HG03354 (cell line): ENCODE measurements around the gene SIRT6.
"Not testable (repeated sequence)": the region's sequence is repeated elsewhere in the genome, so short reads cannot be mapped to it uniquely, and the experiment has no call there.

ENCODE experiments used
- ATAC-seq: cut with Tn5 transposase; IDR thresholded peaks from one replicate; pipeline ENCODE4 v1.9.1; 2021; ENCODE audit warnings: mild to moderate bottlenecking; ENCODE audit not compliant: unreplicated experiment, poor library complexity, severe bottlenecking

Gene SIRT6

GRCh38 chr19:4140237-4140711, 42.1 kb downstream of the SIRT6 start:
- ATAC-seq: no peak

- no peak for ATAC-seq
These were observed 42.6 kb downstream of the SIRT6 start for GRCh38 chr19:4139614-4140236.

GRCh38 chr19:4138445-4138844, 43.9 kb downstream of the SIRT6 start:
- ATAC-seq: no peak

GRCh38 chr19:4136680-4137088, 45.7 kb downstream of the SIRT6 start:
- no peak for ATAC-seq

GRCh38 chr19:4135386-4135785, 47.0 kb downstream of the SIRT6 start:
- ATAC-seq: not testable (repeated sequence)

GRCh38 chr19:4134351-4134750, 48.0 kb downstream of the SIRT6 start:
- ATAC-seq: no peak

GRCh38 chr19:4130744-4131438, 51.5 kb downstream of the SIRT6 start:
- ATAC-seq: no peak

- ATAC-seq: not testable (repeated sequence)
These were observed 53.3 kb downstream of the SIRT6 start for GRCh38 chr19:4129050-4129449.

GRCh38 chr19:4127322-4127721, 55.0 kb downstream of the SIRT6 start:
- not testable (repeated sequence) for ATAC-seq

- ATAC-seq: no peak
These were observed 57.7 kb downstream of the SIRT6 start for GRCh38 chr19:4124638-4125037.
